K562 (cell line): ENCODE measurements around the gene ZBTB48. TPM values are rescaled to one million over a fixed set of nuclear protein-coding genes. Genes with fewer than 3 reads are reported as not detected.

ENCODE experiments used
- ATAC-seq: fragments of 200-7000 bp; cut with Tn5 transposase; 3 replicates; pipeline ENCODE4 v1.9.1; 2020; ENCODE audit warnings: moderate library complexity
- BruUV-seq: library from RNA; stranded (reverse); fragments of 400-500 nt; replicated peaks from 2 replicates; lab custom pipeline; 2021; lab: Mats Ljungman, UMichigan
- CTCF ChIA-PET: fragments of 300-600 bp; formaldehyde crosslinking; extraction: SDS; loops from one replicate; lab custom pipeline; 2021; ENCODE audit warnings: low intra/inter-chr PET ratio; lab: Yijun Ruan, JAX
- POLR2A ChIA-PET: fragments of 300-600, 350-650 bp; sonication (Branson Sonifier 250); formaldehyde crosslinking; extraction: SDS; loops from one replicate; lab custom pipeline; 2021; ENCODE audit warnings: antibody characterized with exemption, inconsistent platforms; lab: Yijun Ruan, JAX
- DNase-seq, 4 experiments: peaks; one replicate each; pipeline versions ENCODE4 v3.0.0 to v3.0.0-alpha.2; 2011 to 2018; ENCODE audit warnings: low spot score in 3 of 4, mixed read lengths in 3 of 4; ENCODE audit errors: extremely low read depth in 1 of 4
- FAIRE-seq: peaks from 2 replicates; lab custom pipeline; 2011; peaks lifted over from hg19 to GRCh38; lab: Jason Lieb, UNC
- H2AFZ ChIP-seq: 2 replicates; pipeline ENCODE4 v1.6.0; 2011; ENCODE audit warnings: low read depth, low read length, control low read depth, inconsistent platforms
- H3K27ac ChIP-seq: fragments of 200-600 bp; 3 replicates; pipeline ENCODE4 v1.8.0; 2011; ENCODE audit warnings: low read depth, mild to moderate bottlenecking, control low read depth, inconsistent platforms, low read length, moderate library complexity, mixed read lengths; ENCODE audit errors: extremely low read depth
- H3K27me3 ChIP-seq, 2 experiments: fragments of 300-600 bp in 1 of 2; 2 replicates in 1 of 2; 3 replicates in 1 of 2; pipeline versions ENCODE4 v1.6.0 to v1.8.0; 2011; ENCODE audit warnings: inconsistent platforms in 2 of 2, low read length in 2 of 2, mild to moderate bottlenecking in 1 of 2, mixed read lengths in 1 of 2, moderate library complexity in 1 of 2; ENCODE audit not compliant: control insufficient read depth in 2 of 2, insufficient read depth in 2 of 2
- H3K36me3 ChIP-seq: fragments of 300-600 bp; 3 replicates; pipeline ENCODE4 v1.8.0; 2011; ENCODE audit warnings: mild to moderate bottlenecking, low read length, inconsistent platforms; ENCODE audit not compliant: control insufficient read depth, insufficient read depth
- H3K4me1 ChIP-seq, 2 experiments: fragments of 200-600 bp in 1 of 2; replicated peaks in 1 of 2; 2 replicates in 1 of 2; 3 replicates in 1 of 2; pipeline versions ENCODE4 v1.5.1 to v1.8.0; 2011; ENCODE audit warnings: inconsistent platforms in 2 of 2, low read length in 2 of 2, mild to moderate bottlenecking in 1 of 2, mixed read lengths in 1 of 2, moderate library complexity in 1 of 2; ENCODE audit not compliant: control insufficient read depth in 2 of 2, insufficient read depth in 2 of 2
- H3K4me2 ChIP-seq: 2 replicates; pipeline ENCODE4 v1.6.1; 2011; ENCODE audit warnings: low read length, control low read depth, inconsistent platforms, mixed read lengths; ENCODE audit not compliant: insufficient read depth
- H3K4me3 ChIP-seq: fragments of 200-600 bp; sonication (generic), shearing (Covaris generic); 2 replicates; pipeline ENCODE4 v1.5.1; 2016; ENCODE audit warnings: control low read depth, inconsistent platforms
- H3K79me2 ChIP-seq: fragments of 200-600 bp; 3 replicates; pipeline ENCODE4 v1.8.0; 2011; ENCODE audit warnings: low read length, inconsistent platforms; ENCODE audit not compliant: control insufficient read depth, insufficient read depth
- H3K9ac ChIP-seq, 2 experiments: 2 replicates each; pipeline versions ENCODE4 v1.6.0 to v1.6.1; 2011; ENCODE audit warnings: low read depth in 2 of 2, low read length in 2 of 2, control low read depth in 1 of 2, inconsistent platforms in 1 of 2, mild to moderate bottlenecking in 1 of 2, mixed read lengths in 1 of 2; ENCODE audit not compliant: insufficient read depth in 1 of 2
- H3K9me1 ChIP-seq: one replicate; pipeline ENCODE4 v1.6.0; 2011; ENCODE audit warnings: inconsistent platforms, mild to moderate bottlenecking, low read length, moderate library complexity; ENCODE audit not compliant: control insufficient read depth, insufficient read depth
- H3K9me3 ChIP-seq: replicated peaks from 2 replicates; pipeline ENCODE4 v1.5.1; 2011; ENCODE audit warnings: low read depth, low read length, inconsistent platforms; ENCODE audit not compliant: control insufficient read depth, insufficient read depth
- H4K20me1 ChIP-seq: replicated peaks from 2 replicates; pipeline ENCODE4 v1.6.1; 2011; ENCODE audit warnings: low read length, inconsistent platforms, mixed read lengths; ENCODE audit not compliant: control insufficient read depth, insufficient read depth
- JUN ChIP-seq, 2 experiments: sonication (generic) in 1 of 2; formaldehyde crosslinking in 1 of 2; IDR thresholded peaks; 2 replicates each; pipeline versions ENCODE4 v1.6.1 to v1.8.0; 2012 to 2022; ENCODE audit warnings: borderline replicate concordance in 2 of 2, mild to moderate bottlenecking in 2 of 2, improper control_type of control experiment in 1 of 2, low read depth in 1 of 2, low read length in 1 of 2, missing genetic modification reagents in 1 of 2
- NELFE ChIP-seq: IDR thresholded peaks from 2 replicates; pipeline ENCODE4 v1.6.1; 2011; ENCODE audit warnings: mild to moderate bottlenecking; ENCODE audit not compliant: insufficient read depth, insufficient read length
- POLR2G ChIP-seq: fragments of 200-400 bp; formaldehyde crosslinking; IDR thresholded peaks from 2 replicates; pipeline ENCODE4 v1.6.1; 2017; ENCODE audit warnings: low read depth, mild to moderate bottlenecking, antibody characterized with exemption, low read length, moderate library complexity
- RBFOX2 ChIP-seq: fragments of 200-400 bp; formaldehyde crosslinking; IDR thresholded peaks from 2 replicates; pipeline ENCODE4 v1.6.1; 2017; ENCODE audit warnings: low read depth, mild to moderate bottlenecking, low read length, moderate library complexity
- YY1 ChIP-seq, 3 experiments: IDR thresholded peaks; 2 replicates each; pipeline ENCODE4 v1.6.1; 2011; ENCODE audit warnings: low read length in 2 of 3, mild to moderate bottlenecking in 2 of 3, moderate library complexity in 2 of 3, borderline replicate concordance in 1 of 3, control low read depth in 1 of 3, low read depth in 1 of 3; ENCODE audit not compliant: insufficient read depth in 3 of 3, insufficient replicate concordance in 2 of 3, control insufficient read depth in 1 of 3, insufficient read length in 1 of 3; ENCODE audit errors: extremely low read depth in 1 of 3
- WGBS: fragments of 100-300 bp; shearing (Covaris generic); methylation state at CpG from one replicate; pipeline ENCODE4 v1.1.6; 2016; ENCODE audit warnings: low coverage, mixed read lengths; ENCODE audit not compliant: insufficient coverage; ENCODE audit errors: missing lambda C conversion rate; 5-methylcytosine and 5-hydroxymethylcytosine counted together
- in situ Hi-C: fragments of 300-500 bp; cut with MboI; formaldehyde crosslinking; loops from 4 replicates; pipeline ENCODE4 v1.15.0; 2018; ENCODE audit warnings: inconsistent platforms, mixed read lengths
- intact Hi-C: fragments of 100-400 bp; cut with micrococcal nuclease; formaldehyde crosslinking; loops from 2 replicates; pipeline ENCODE4 v1.14.2; 2022
- polyA plus RNA-seq, 8 experiments: library from polyadenylated mRNA; depleted of rRNA in 4 of 8; stranded (reverse) in 5 of 8; unstranded in 3 of 8; fragments of >200 nt; fragmentation: Nextera tagmentation in 2 of 8; fragmentation: Illumina TruSeq in 1 of 8; extraction: Ambion mirVana in 2 of 8; extraction: Trizol in 1 of 8; gene quantifications; 2 replicates each; pipeline versions ENCODE4 v1.2.1 to v1.2.3, GENCODE V29; 2011 to 2014; ENCODE audit warnings: inconsistent platforms in 1 of 8, missing spikeins in 1 of 8
- total RNA-seq, 7 experiments: library from RNA; depleted of rRNA in 6 of 7; stranded (reverse); fragments of >200 nt in 6 of 7; fragmentation: Illumina TruSeq in 2 of 7; extraction: Trizol in 2 of 7; gene quantifications; 2 replicates each; pipeline versions ENCODE4 v1.2.1 to v1.2.3, GENCODE V29; 2011 to 2021; ENCODE audit warnings: low replicate concordance in 1 of 7

Gene ZBTB48
- total and polyA plus RNA-seq, 9 of the 15 experiments (the other 6 are each of a cell fraction or from before 2014, with no cell fraction given), result 1.9 to 66.9 (median 29.5) TPM

DNA sequence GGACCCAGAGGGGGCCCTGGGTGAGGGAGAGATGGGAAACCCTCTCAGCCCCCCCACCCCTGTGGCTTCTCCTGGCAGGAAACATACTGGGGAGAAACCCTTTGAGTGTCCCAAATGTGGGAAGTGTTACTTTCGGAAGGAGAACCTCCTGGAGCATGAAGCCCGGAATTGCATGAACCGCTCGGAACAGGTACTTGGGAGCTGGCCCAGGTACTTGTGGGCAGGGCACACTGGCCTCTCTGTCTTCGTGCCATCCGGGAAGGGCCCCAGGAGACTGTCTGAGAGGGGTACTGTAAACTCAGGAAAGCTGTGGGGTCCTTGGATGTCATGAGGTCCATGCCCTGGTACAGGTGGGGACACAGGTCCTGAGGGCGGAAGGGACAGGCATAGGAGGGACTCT lies 6.0 kb downstream of the ZBTB48 start:
- FAIRE-seq, result no peak
- H3K4me3 ChIP-seq, result no peak overlapping the region

GRCh38 chr1:6586404-6586816 lies 6.6 kb downstream of the ZBTB48 start:
- ATAC-seq, result no peak
- no peak for DNase-seq
- intact Hi-C loops (no loop called here), in situ Hi-C loops (no loop called here)
- Histone ChIP-seq H3K9me1 (peaks cover 21% of the 10 kb centered on the region), H3K27me3 (no peaks in the 10 kb centered on the region), H3K9ac (peak overlapping the region in 1 of 2 experiments; percentile 82; a peak in 1 of 4 replicates), H3K4me1 (peaks cover 28 to 64% of the 10 kb centered on the region in 2 experiments; a peak in 4 of 5 replicates), H3K79me2 (peaks cover 28% of the 10 kb centered on the region), H3K27ac (no peak overlapping the region), H3K4me3 (no peak overlapping the region), H2AFZ (no peak overlapping the region), H3K9me3 (no peaks in the 10 kb centered on the region), H3K36me3 (peaks cover 75% of the 10 kb centered on the region; the same call in 2 of the 3 replicates), H3K4me2 (no peak overlapping the region), H4K20me1 (peaks cover 32% of the 10 kb centered on the region)
- ChIA-PET POLR2A (interaction anchor here (13.4 kb wide), 1 partner anchor 14 kb away, joined by 221 read pairs; the partner anchor contains the start of gene KLHL21), CTCF (no interaction called here)
- 89% methylated on average over 11 of the region's 11 CpGs for WGBS
- no peak for FAIRE-seq
- TF ChIP-seq NELFE (no peak), POLR2G (peak; percentile 73), RBFOX2 (peak; percentile 54; the same call in 1 of the 2 replicates)
- BruUV-seq, result no TSS peak

More for the DNA sequence above, 6.0 kb downstream of the ZBTB48 start:
- DNase-seq (no peak), ATAC-seq (no peak)
- Histone ChIP-seq H3K36me3 (peaks cover 74% of the 10 kb centered on the region; the same call in 2 of the 3 replicates), H3K27ac (no peak overlapping the region), H3K9me1 (peaks cover 19% of the 10 kb centered on the region), H3K4me2 (no peak overlapping the region), H2AFZ (no peak overlapping the region), H4K20me1 (peaks cover 33% of the 10 kb centered on the region), H3K4me1 (peaks cover 33 to 66% of the 10 kb centered on the region in 2 experiments; a peak in 4 of 5 replicates), H3K27me3 (no peaks in the 10 kb centered on the region), H3K9me3 (no peaks in the 10 kb centered on the region), H3K79me2 (peaks cover 34% of the 10 kb centered on the region), H3K9ac (peak overlapping the region in 1 of 2 experiments; percentile 82; a peak in 1 of 4 replicates)
- ChIA-PET CTCF (no interaction called here), POLR2A (interaction anchor here (0.7 to 13.4 kb wide), 2 partner anchors 14 to 86 kb away, joined by 3 to 221 read pairs; partner anchors contain the start of gene KLHL21)
- WGBS, result 97% methylated on average over 7 of the region's 7 CpGs
- BruUV-seq, result no TSS peak
- intact Hi-C loops (no loop called here), in situ Hi-C loops (no loop called here)
- no peak for TF ChIP-seq JUN (IDR thresholded peaks at IDR 0.05; ENCODE audit: borderline replicate concordance, low read depth, low read length)
- TF ChIP-seq JUN (CRISPR knock-in tag; IDR thresholded peaks at IDR 0.05; ENCODE audit: borderline replicate concordance), result no peak
- no peak for TF ChIP-seq YY1 (IDR thresholded peaks at IDR 0.05; ENCODE audit: borderline replicate concordance in 1 of 3, control insufficient read depth in 1 of 3, extremely low read depth in 1 of 3, insufficient read depth in 3 of 3, insufficient read length in 1 of 3, insufficient replicate concordance in 2 of 3, low read depth in 1 of 3, low read length in 2 of 3)
